B cell (primary cell): Measurements from ENCODE around the gene AFDN. TPM values are rescaled to one million over a fixed set of nuclear protein-coding genes. Genes with fewer than 3 reads are reported as not detected.

Experiments used
- ATAC-seq: fragments of 200-7000 bp; cut with Tn5 transposase; one replicate; pipeline ENCODE4 v1.10.0; 2021; ENCODE audit warnings: low read depth, mild to moderate bottlenecking, moderate number of reproducible peaks, moderate library complexity
- CTCF ChIA-PET: fragments of 350-600 bp; sonication (Branson Sonifier 250); formaldehyde crosslinking; loops from one replicate; lab custom pipeline; 2021; ENCODE audit warnings: antibody characterized with exemption, inconsistent platforms; lab: Charles Lee
- POLR2A ChIA-PET: fragments of 350-600 bp; sonication (Branson Sonifier 250); formaldehyde crosslinking; loops from one replicate; lab custom pipeline; 2021; ENCODE audit warnings: antibody characterized with exemption; lab: Charles Lee
- DNase-seq: peaks from one replicate; pipeline ENCODE4 v3.0.0; 2013
- H2AFZ ChIP-seq: 2 replicates; pipeline ENCODE4 v1.6.1; 2012; ENCODE audit warnings: mild to moderate bottlenecking, low read depth, low read length; ENCODE audit not compliant: insufficient read depth, poor library complexity, severe bottlenecking
- H3K27ac ChIP-seq, 2 donors: 1 replicate in 1 of 2; 2 replicates in 1 of 2; pipeline ENCODE4 v1.5.1; 2012 to 2013; ENCODE audit warnings: low read length in 2 of 2, mild to moderate bottlenecking in 2 of 2, moderate library complexity in 1 of 2
- H3K27me3 ChIP-seq, 4 experiments: fragments of 200-600 bp in 1 of 4; sonication (generic) in 1 of 4; replicated peaks in 1 of 4; 1 replicate in 2 of 4; 2 replicates in 2 of 4; pipeline versions ENCODE4 v1.6.1 to v1.7.0; 2013 to 2016; ENCODE audit warnings: low read length in 3 of 4, mild to moderate bottlenecking in 2 of 4, mixed read lengths in 1 of 4, moderate library complexity in 1 of 4; ENCODE audit not compliant: insufficient read depth in 4 of 4, control insufficient read depth in 3 of 4; ENCODE audit errors: control extremely low read depth in 1 of 4
- H3K36me3 ChIP-seq, 2 experiments: replicated peaks in 1 of 2; 1 replicate in 1 of 2; 2 replicates in 1 of 2; pipeline versions ENCODE4 v1.6.1 to v1.7.1; 2013; ENCODE audit warnings: low read length in 1 of 2; ENCODE audit not compliant: insufficient read depth in 2 of 2, control insufficient read depth in 1 of 2; ENCODE audit errors: control extremely low read depth in 1 of 2, extremely low read depth in 1 of 2
- H3K4me1 ChIP-seq, 2 donors: fragments of 200-600 bp in 1 of 2; sonication (generic) in 1 of 2; 1 replicate in 1 of 2; 2 replicates in 1 of 2; pipeline versions ENCODE4 v1.5.1 to v1.6.1; 2013 to 2017; ENCODE audit warnings: low read length in 2 of 2; ENCODE audit not compliant: control insufficient read depth in 2 of 2, insufficient read depth in 2 of 2
- H3K4me2 ChIP-seq: replicated peaks from 2 replicates; pipeline ENCODE3; 2012; ENCODE audit warnings: mild to moderate bottlenecking, low read depth, low read length; ENCODE audit not compliant: poor library complexity, severe bottlenecking
- H3K4me3 ChIP-seq, 5 experiments: fragments of 200-600 bp in 1 of 5; sonication (generic) in 1 of 5; 1 replicate in 3 of 5; 2 replicates in 2 of 5; pipeline versions ENCODE4 v1.5.1 to v1.7.0; 2011 to 2016; ENCODE audit warnings: low read length in 4 of 5, mild to moderate bottlenecking in 4 of 5, low read depth in 2 of 5, control low read depth in 1 of 5, moderate library complexity in 1 of 5; ENCODE audit not compliant: insufficient read depth in 1 of 5; ENCODE audit errors: control extremely low read depth in 1 of 5, extremely low read depth in 1 of 5
- H3K79me2 ChIP-seq: fragments of 200-600 bp; sonication (generic); one replicate; pipeline ENCODE4 v1.6.0; 2016; ENCODE audit warnings: low read length; ENCODE audit not compliant: control insufficient read depth, insufficient read depth
- H3K9ac ChIP-seq: fragments of 200-600 bp; sonication (generic); 2 replicates; pipeline ENCODE4 v1.6.1; 2017; ENCODE audit warnings: mild to moderate bottlenecking, low read length, moderate library complexity
- H3K9me3 ChIP-seq, 3 donors: one replicate each; pipeline versions ENCODE4 v1.6.1 to v1.7.1; 2013; ENCODE audit warnings: low read length in 2 of 3; ENCODE audit not compliant: control insufficient read depth in 2 of 3, insufficient read depth in 1 of 3; ENCODE audit errors: control extremely low read depth in 1 of 3
- H4K20me1 ChIP-seq: 2 replicates; pipeline ENCODE4 v1.6.0; 2012; ENCODE audit warnings: mild to moderate bottlenecking, low read length; ENCODE audit not compliant: insufficient read depth, control insufficient read depth, poor library complexity, severe bottlenecking
- H3K27ac Mint-ChIP-seq: one replicate; pipeline ENCODE4 v1.8.0; 2021; ENCODE audit warnings: mixed read lengths
- H3K27me3 Mint-ChIP-seq: one replicate; pipeline ENCODE4 v1.8.0; 2021; ENCODE audit warnings: mixed read lengths
- H3K4me1 Mint-ChIP-seq: one replicate; pipeline ENCODE4 v1.8.0; 2021; ENCODE audit warnings: mixed read lengths
- H3K4me3 Mint-ChIP-seq: one replicate; pipeline ENCODE4 v1.8.0; 2021; ENCODE audit warnings: mixed read lengths
- H3K9me3 Mint-ChIP-seq: one replicate; pipeline ENCODE4 v1.8.0; 2022; ENCODE audit warnings: mixed read lengths; ENCODE audit not compliant: insufficient read depth
- CTCF ChIP-seq: fragments of 200-600 bp; IDR thresholded peaks from one replicate; pipeline ENCODE4 v1.8.0; 2022; ENCODE audit warnings: antibody characterized with exemption, mild to moderate bottlenecking
- EZH2 ChIP-seq: IDR thresholded peaks from 2 replicates; pipeline ENCODE4 v1.6.1; 2012; ENCODE audit warnings: borderline replicate concordance, low read depth, mild to moderate bottlenecking, moderate library complexity, low read length; ENCODE audit not compliant: insufficient read depth, poor library complexity, severe bottlenecking
- WGBS: methylation state at CpG from one replicate; pipeline ENCODE4 v1.1.5; 2013; ENCODE audit warnings: missing lambda C conversion rate; ENCODE audit not compliant: insufficient coverage; 5-methylcytosine and 5-hydroxymethylcytosine counted together
- intact Hi-C: fragments of 100-400 bp; cut with micrococcal nuclease; formaldehyde crosslinking; loops from one replicate; pipeline ENCODE4 v1.10.0; 2022
- polyA plus RNA-seq: library from polyadenylated mRNA; depleted of rRNA; stranded (reverse); fragments of >200 nt; gene quantifications from 2 replicates; pipeline ENCODE4 v1.2.3, GENCODE V29; 2012
- total RNA-seq, 2 donors: library from RNA; stranded (reverse); fragments of 120-200 nt in 1 of 2; gene quantifications; 1 replicate in 1 of 2; 2 replicates in 1 of 2; pipeline versions ENCODE4 v1.2.3 to v1.2.4, GENCODE V29; 2013 to 2022

Gene AFDN
- total and polyA plus RNA-seq, 2 donors (not counting 1 experiment from before 2014, with no cell fraction given): 15.4 to 70.5 TPM

- POLR2A ChIA-PET: no interaction called here
- no peaks in the 10 kb centered on the region for H3K79me2 ChIP-seq
These were observed 37.2 kb downstream of the AFDN start for GRCh38 chr6:167863897-167864296.

GRCh38 chr6:167866642-167867041, 39.9 kb downstream of the AFDN start:
- Histone ChIP-seq H4K20me1 (no peaks in the 10 kb centered on the region), H3K9me3 (no peaks in the 10 kb centered on the region), H3K9ac (no peak overlapping the region), H3K27ac (no peak overlapping the region), H3K4me1 (no peaks in the 10 kb centered on the region), H2AFZ (no peak overlapping the region), H3K27me3 (no peaks in the 10 kb centered on the region), H3K36me3 (peaks cover 0 to 3% of the 10 kb centered on the region in 2 experiments), H3K4me3 (no peak overlapping the region), H3K4me2 (no peak overlapping the region), H3K79me2 (no peaks in the 10 kb centered on the region)
- no peak overlapping the region for H3K27ac Mint-ChIP-seq
- no peaks in the 10 kb centered on the region for H3K9me3 Mint-ChIP-seq
- H3K27me3 Mint-ChIP-seq: peaks cover 2% of the 10 kb centered on the region
- WGBS: 96% methylated on average over 5 of the region's 8 CpGs
- POLR2A ChIA-PET: no interaction called here
- intact Hi-C loops: no loop called here
- DNase-seq: no peak
- no peak overlapping the region for H3K4me3 Mint-ChIP-seq
- no peaks in the 10 kb centered on the region for H3K4me1 Mint-ChIP-seq
- TF ChIP-seq CTCF (no peak), EZH2 (no peak)
- ATAC-seq: no peak
- CTCF ChIA-PET: no interaction called here

More at GRCh38 chr6:167863897-167864296, 37.2 kb downstream of the AFDN start:
- no peak for TF ChIP-seq CTCF
- Mint-ChIP-seq H3K9me3 (no peaks in the 10 kb centered on the region), H3K27ac (no peak overlapping the region), H3K27me3 (peaks cover 9% of the 10 kb centered on the region), H3K4me3 (no peak overlapping the region), H3K4me1 (peaks cover 9% of the 10 kb centered on the region)
- Histone ChIP-seq H3K4me1 (peaks cover 0 to 3% of the 10 kb centered on the region in 2 donors), H3K36me3 (no peaks in the 10 kb centered on the region), H2AFZ (no peak overlapping the region), H3K4me3 (no peak overlapping the region), H3K4me2 (no peak overlapping the region), H3K9ac (no peak overlapping the region), H4K20me1 (no peaks in the 10 kb centered on the region), H3K27ac (no peak overlapping the region), H3K9me3 (no peaks in the 10 kb centered on the region), H3K27me3 (peaks cover 0 to 3% (median 0%) of the 10 kb centered on the region in 4 experiments)
- no peak for ATAC-seq
- CTCF ChIA-PET: no interaction called here
- no peak for DNase-seq
- 90% methylated on average over 4 of the region's 4 CpGs for WGBS
- intact Hi-C loops: no loop called here
